Measurements from ENCODE around the gene RALB. TPM values are rescaled to one million over a fixed set of nuclear protein-coding genes. Genes with fewer than 3 reads are reported as not detected.

RALB gene
- total RNA-seq, 1 experiment from 2014 or later, result 24.6 TPM

DNA sequence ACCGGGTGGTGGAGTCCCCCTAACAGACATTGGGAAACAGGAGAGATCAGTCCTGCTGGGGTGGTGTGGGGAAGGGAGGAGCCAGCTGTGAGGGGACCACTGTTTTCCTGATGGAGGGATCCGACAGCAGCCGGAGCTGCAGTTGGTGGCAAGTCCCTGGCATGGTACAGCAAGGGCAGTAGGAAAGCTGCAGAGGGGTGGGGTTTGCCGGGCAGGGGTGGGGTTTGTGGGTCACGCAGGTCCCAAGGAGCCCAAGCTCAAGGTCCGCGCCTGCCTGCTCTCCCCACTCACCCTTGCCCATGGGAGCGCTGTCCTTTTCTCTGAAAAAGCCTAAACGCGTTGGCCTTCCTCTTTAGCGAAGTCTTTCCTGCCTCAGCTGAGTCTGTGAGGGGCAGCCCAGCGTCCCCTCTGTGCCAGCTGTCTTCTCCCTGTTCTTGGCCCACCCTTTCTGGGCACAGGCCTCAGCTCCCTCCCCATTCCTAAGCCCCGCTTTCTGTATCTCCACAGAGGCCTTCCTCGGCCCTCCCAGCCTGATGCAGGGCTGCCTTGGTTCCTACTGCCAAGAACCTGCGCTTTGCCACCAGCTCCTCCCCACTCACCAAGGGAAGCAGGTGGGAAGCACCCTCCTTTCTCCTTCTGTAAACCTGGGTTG, 64.0 kb downstream of the RALB start:
- Histone ChIP-seq H2BK12ac (ENCODE audit: insufficient read length, low read depth, low read length) (no peak overlapping the region), H4K5ac (ENCODE audit: insufficient read length, low read depth, low read length) (no peak overlapping the region), H4K8ac (replicated peaks; ENCODE audit: insufficient read length, low read depth, low read length) (no peak overlapping the region), H3K18ac (ENCODE audit: insufficient read length, low read depth, low read length) (no peak overlapping the region), H3K14ac (ENCODE audit: insufficient read depth, low read length) (no peak overlapping the region), H2BK15ac (ENCODE audit: low read depth, low read length) (no peak overlapping the region), H3K23ac (ENCODE audit: insufficient read length, low read depth, low read length) (no peak overlapping the region), H4K20me1 (ENCODE audit: control insufficient read depth, insufficient read depth, insufficient read length) (peaks cover 2% of the 10 kb centered on the region), H2AK5ac (ENCODE audit: insufficient read length, low read length) (no peak overlapping the region), H3K9me3 (ENCODE audit: control insufficient read depth, low read depth, low read length) (no peaks in the 10 kb centered on the region), H3K56ac (ENCODE audit: insufficient read length, low read depth, low read length) (no peak overlapping the region), H2BK120ac (ENCODE audit: low read depth, low read length, poor library complexity, severe bottlenecking) (no peak overlapping the region), H3T11ph (ENCODE audit: low read length) (no peak overlapping the region), H2AFZ (ENCODE audit: low read length) (no peak overlapping the region), H3K79me1 (ENCODE audit: insufficient read depth, low read depth, low read length, poor library complexity, severe bottlenecking) (no peaks in the 10 kb centered on the region), H3K27ac (ENCODE audit: insufficient read length, low read depth, low read length) (no peak overlapping the region), H3K23me2 (ENCODE audit: insufficient read length, low read depth, low read length, poor library complexity, severe bottlenecking) (peaks cover 4% of the 10 kb centered on the region), H3K9ac (ENCODE audit: extremely low read depth, insufficient read length, low read length) (no peak overlapping the region), H3K4ac (ENCODE audit: low read depth, low read length) (no peak overlapping the region), H4K91ac (ENCODE audit: insufficient read length, low read depth, low read length) (no peak overlapping the region), H3K4me1 (ENCODE audit: insufficient read depth, low read length) (no peaks in the 10 kb centered on the region), H3K27me3 (ENCODE audit: insufficient read depth, low read length) (peaks cover 6% of the 10 kb centered on the region; the same call in 1 of the 2 replicates), H3K4me2 (ENCODE audit: insufficient read depth, insufficient read length, low read length) (no peak overlapping the region), H3K79me2 (ENCODE audit: insufficient read depth, low read length) (no peaks in the 10 kb centered on the region), H2BK5ac (ENCODE audit: insufficient read length, low read length) (no peak overlapping the region), H2BK20ac (ENCODE audit: low read depth, low read length, poor library complexity, severe bottlenecking) (no peak overlapping the region)
- DNase-seq, result no peak
- peaks cover 73% of the 10 kb centered on the region for H3K27me3 Mint-ChIP-seq (ENCODE audit: low read depth)
- no CpG with 5 or more reads among the region's 15 CpGs for WGBS (ENCODE audit: extremely low coverage, insufficient read length, low lambda C conversion rate)
- no peak overlapping the region for H3K4me3 Mint-ChIP-seq
- TF ChIP-seq, protein P1, sequence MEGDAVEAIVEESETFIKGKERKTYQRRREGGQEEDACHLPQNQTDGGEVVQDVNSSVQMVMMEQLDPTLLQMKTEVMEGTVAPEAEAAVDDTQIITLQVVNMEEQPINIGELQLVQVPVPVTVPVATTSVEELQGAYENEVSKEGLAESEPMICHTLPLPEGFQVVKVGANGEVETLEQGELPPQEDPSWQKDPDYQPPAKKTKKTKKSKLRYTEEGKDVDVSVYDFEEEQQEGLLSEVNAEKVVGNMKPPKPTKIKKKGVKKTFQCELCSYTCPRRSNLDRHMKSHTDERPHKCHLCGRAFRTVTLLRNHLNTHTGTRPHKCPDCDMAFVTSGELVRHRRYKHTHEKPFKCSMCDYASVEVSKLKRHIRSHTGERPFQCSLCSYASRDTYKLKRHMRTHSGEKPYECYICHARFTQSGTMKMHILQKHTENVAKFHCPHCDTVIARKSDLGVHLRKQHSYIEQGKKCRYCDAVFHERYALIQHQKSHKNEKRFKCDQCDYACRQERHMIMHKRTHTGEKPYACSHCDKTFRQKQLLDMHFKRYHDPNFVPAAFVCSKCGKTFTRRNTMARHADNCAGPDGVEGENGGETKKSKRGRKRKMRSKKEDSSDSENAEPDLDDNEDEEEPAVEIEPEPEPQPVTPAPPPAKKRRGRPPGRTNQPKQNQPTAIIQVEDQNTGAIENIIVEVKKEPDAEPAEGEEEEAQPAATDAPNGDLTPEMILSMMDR (conservative IDR thresholded peaks at IDR 0.05), result no peak
- H3K9me3 Mint-ChIP-seq, result no peaks in the 10 kb centered on the region; a peak in 2 of 5 replicates
- no peak overlapping the region for H3K27ac Mint-ChIP-seq
- peaks cover 15 to 35% of the 10 kb centered on the region in 2 experiments for H3K4me1 Mint-ChIP-seq
- H3K36me3 Mint-ChIP-seq (ENCODE audit: insufficient read depth in 1 of 3, low read depth in 3 of 3), result no peaks in the 10 kb centered on the region; a peak in 1 of 7 replicates

Data from H9 (cell line).